ENCODE data around the gene STAMBPL1.

The STAMBPL1 gene

GRCh38 chr10:88964360-88964759 is 84.3 kb downstream of the STAMBPL1 start:
- H3K23ac ChIP-seq (ENCODE audit: low read length in 2 of 2), result no peak overlapping the region

GRCh38 chr10:88964869-88965415 is 84.9 kb downstream of the STAMBPL1 start:
- Histone ChIP-seq H3K23ac (ENCODE audit: low read length in 2 of 2) (no peak overlapping the region), H3K9me3 (ENCODE audit: control insufficient read depth, low read length) (no peaks in the 10 kb centered on the region), H4K8ac (ENCODE audit: low read length) (no peak overlapping the region), H2BK12ac (ENCODE audit: low read length in 2 of 2) (no peak overlapping the region), H3K4me2 (ENCODE audit: low read length, poor library complexity, severe bottlenecking) (no peak overlapping the region), H2BK120ac (ENCODE audit: low read depth, low read length) (no peak overlapping the region), H3K27me3 (ENCODE audit: control insufficient read depth in 1 of 2, insufficient read depth in 1 of 2, low read length in 2 of 2) (no peaks in the 10 kb centered on the region), H3K4ac (ENCODE audit: low read depth in 1 of 2, low read length in 2 of 2) (no peak overlapping the region), H3K4me1 (ENCODE audit: control insufficient read depth, insufficient read depth, low read depth, low read length) (no peaks in the 10 kb centered on the region), H3K14ac (ENCODE audit: low read length in 2 of 2) (no peak overlapping the region), H2AFZ (ENCODE audit: low read depth, low read length) (no peak overlapping the region), H4K91ac (ENCODE audit: low read length) (no peak overlapping the region), H2BK5ac (ENCODE audit: low read depth, low read length, poor library complexity, severe bottlenecking) (no peak overlapping the region), H3K27ac (ENCODE audit: low read length, poor library complexity, severe bottlenecking) (no peak overlapping the region), H3K9ac (ENCODE audit: low read length) (no peak overlapping the region), H3K18ac (ENCODE audit: low read depth in 1 of 2, low read length in 2 of 2) (no peak overlapping the region), H2BK15ac (ENCODE audit: low read depth, poor library complexity, severe bottlenecking) (no peak overlapping the region), H3K4me3 (ENCODE audit: insufficient read depth in 1 of 2, low read depth in 1 of 2, low read length in 2 of 2) (no peak overlapping the region), H3K79me1 (replicated peaks; ENCODE audit: low read length, poor library complexity, severe bottlenecking) (peaks cover 5% of the 10 kb centered on the region), H3K36me3 (ENCODE audit: control insufficient read depth in 1 of 2, insufficient read depth in 2 of 2, low read depth in 1 of 2, low read length in 2 of 2) (no peaks in the 10 kb centered on the region), H2AK5ac (ENCODE audit: low read length, severe bottlenecking) (no peak overlapping the region)
- DNase-seq, result peak; percentile 24
- WGBS, result 93% methylated on average over 2 of the region's 3 CpGs

More at GRCh38 chr10:88964360-88964759, 84.3 kb downstream of the STAMBPL1 start:
- H3K27me3 ChIP-seq (ENCODE audit: control insufficient read depth in 1 of 2, insufficient read depth in 1 of 2, low read length in 2 of 2), result no peaks in the 10 kb centered on the region
- H3K27ac ChIP-seq (ENCODE audit: low read length, poor library complexity, severe bottlenecking), result no peak overlapping the region
- H3K9me3 ChIP-seq (ENCODE audit: control insufficient read depth, low read length), result no peaks in the 10 kb centered on the region
- no peak overlapping the region for H3K18ac ChIP-seq (ENCODE audit: low read depth in 1 of 2, low read length in 2 of 2)
- no peaks in the 10 kb centered on the region for H3K4me1 ChIP-seq (ENCODE audit: control insufficient read depth, insufficient read depth, low read depth, low read length)
- H2BK5ac ChIP-seq (ENCODE audit: low read depth, low read length, poor library complexity, severe bottlenecking), result no peak overlapping the region
- H4K8ac ChIP-seq (ENCODE audit: low read length), result no peak overlapping the region
- H3K9ac ChIP-seq (ENCODE audit: low read length), result no peak overlapping the region
- H3K4me3 ChIP-seq (ENCODE audit: insufficient read depth in 1 of 2, low read depth in 1 of 2, low read length in 2 of 2), result no peak overlapping the region
- H4K91ac ChIP-seq (ENCODE audit: low read length), result no peak overlapping the region
- no CpG with 5 or more reads among the region's 1 CpG for WGBS
- no peak for DNase-seq
- H3K79me1 ChIP-seq (replicated peaks; ENCODE audit: low read length, poor library complexity, severe bottlenecking), result peaks cover 5% of the 10 kb centered on the region
- no peak overlapping the region for H2AFZ ChIP-seq (ENCODE audit: low read depth, low read length)
- no peak overlapping the region for H2BK15ac ChIP-seq (ENCODE audit: low read depth, poor library complexity, severe bottlenecking)
- H3K14ac ChIP-seq (ENCODE audit: low read length in 2 of 2), result no peak overlapping the region
- H2BK12ac ChIP-seq (ENCODE audit: low read length in 2 of 2), result no peak overlapping the region
- H2BK120ac ChIP-seq (ENCODE audit: low read depth, low read length), result no peak overlapping the region
- no peak overlapping the region for H2AK5ac ChIP-seq (ENCODE audit: low read length, severe bottlenecking)
- H3K36me3 ChIP-seq (ENCODE audit: control insufficient read depth in 1 of 2, insufficient read depth in 2 of 2, low read depth in 1 of 2, low read length in 2 of 2), result no peaks in the 10 kb centered on the region
- no peak overlapping the region for H3K4ac ChIP-seq (ENCODE audit: low read depth in 1 of 2, low read length in 2 of 2)
- H3K4me2 ChIP-seq (ENCODE audit: low read length, poor library complexity, severe bottlenecking), result no peak overlapping the region

GRCh38 chr10:88966797-88967196 is 86.8 kb downstream of the STAMBPL1 start:
- Histone ChIP-seq H3K14ac (ENCODE audit: low read length in 2 of 2) (no peak overlapping the region), H4K8ac (ENCODE audit: low read length) (no peak overlapping the region), H3K27me3 (ENCODE audit: control insufficient read depth in 1 of 2, insufficient read depth in 1 of 2, low read length in 2 of 2) (no peaks in the 10 kb centered on the region), H3K4me1 (ENCODE audit: control insufficient read depth, insufficient read depth, low read depth, low read length) (no peaks in the 10 kb centered on the region), H3K36me3 (ENCODE audit: control insufficient read depth in 1 of 2, insufficient read depth in 2 of 2, low read depth in 1 of 2, low read length in 2 of 2) (no peaks in the 10 kb centered on the region), H2BK15ac (ENCODE audit: low read depth, poor library complexity, severe bottlenecking) (no peak overlapping the region), H2BK120ac (ENCODE audit: low read depth, low read length) (no peak overlapping the region), H3K9ac (ENCODE audit: low read length) (no peak overlapping the region), H2AK5ac (ENCODE audit: low read length, severe bottlenecking) (no peak overlapping the region), H3K4me3 (ENCODE audit: insufficient read depth in 1 of 2, low read depth in 1 of 2, low read length in 2 of 2) (no peak overlapping the region), H3K4me2 (ENCODE audit: low read length, poor library complexity, severe bottlenecking) (no peak overlapping the region), H2AFZ (ENCODE audit: low read depth, low read length) (no peak overlapping the region), H3K23ac (ENCODE audit: low read length in 2 of 2) (no peak overlapping the region), H2BK5ac (ENCODE audit: low read depth, low read length, poor library complexity, severe bottlenecking) (no peak overlapping the region), H3K4ac (ENCODE audit: low read depth in 1 of 2, low read length in 2 of 2) (no peak overlapping the region), H3K18ac (ENCODE audit: low read depth in 1 of 2, low read length in 2 of 2) (peak overlapping the region in 1 of 2 experiments; percentile 2), H4K91ac (ENCODE audit: low read length) (no peak overlapping the region), H3K9me3 (ENCODE audit: control insufficient read depth, low read length) (no peaks in the 10 kb centered on the region), H3K27ac (ENCODE audit: low read length, poor library complexity, severe bottlenecking) (no peak overlapping the region), H3K79me1 (replicated peaks; ENCODE audit: low read length, poor library complexity, severe bottlenecking) (peaks cover 3% of the 10 kb centered on the region), H2BK12ac (ENCODE audit: low read length in 2 of 2) (no peak overlapping the region)
- no peak for DNase-seq
- 70% methylated on average over 2 of the region's 3 CpGs for WGBS

GRCh38 chr10:88968391-88968790 is 88.3 kb downstream of the STAMBPL1 start:
- Histone ChIP-seq H3K9me3 (ENCODE audit: control insufficient read depth, low read length) (no peaks in the 10 kb centered on the region), H3K4me3 (ENCODE audit: insufficient read depth in 1 of 2, low read depth in 1 of 2, low read length in 2 of 2) (no peak overlapping the region), H3K18ac (ENCODE audit: low read depth in 1 of 2, low read length in 2 of 2) (no peak overlapping the region), H4K91ac (ENCODE audit: low read length) (no peak overlapping the region), H2BK15ac (ENCODE audit: low read depth, poor library complexity, severe bottlenecking) (no peak overlapping the region), H3K4ac (ENCODE audit: low read depth in 1 of 2, low read length in 2 of 2) (no peak overlapping the region), H3K23ac (ENCODE audit: low read length in 2 of 2) (no peak overlapping the region), H3K27me3 (ENCODE audit: control insufficient read depth in 1 of 2, insufficient read depth in 1 of 2, low read length in 2 of 2) (no peaks in the 10 kb centered on the region), H2AFZ (ENCODE audit: low read depth, low read length) (no peak overlapping the region), H4K8ac (ENCODE audit: low read length) (no peak overlapping the region), H3K4me2 (ENCODE audit: low read length, poor library complexity, severe bottlenecking) (no peak overlapping the region), H2BK12ac (ENCODE audit: low read length in 2 of 2) (no peak overlapping the region), H3K27ac (ENCODE audit: low read length, poor library complexity, severe bottlenecking) (no peak overlapping the region), H2BK120ac (ENCODE audit: low read depth, low read length) (no peak overlapping the region), H3K36me3 (ENCODE audit: control insufficient read depth in 1 of 2, insufficient read depth in 2 of 2, low read depth in 1 of 2, low read length in 2 of 2) (no peaks in the 10 kb centered on the region), H2AK5ac (ENCODE audit: low read length, severe bottlenecking) (no peak overlapping the region), H3K4me1 (ENCODE audit: control insufficient read depth, insufficient read depth, low read depth, low read length) (no peaks in the 10 kb centered on the region), H3K9ac (ENCODE audit: low read length) (peak overlapping the region; percentile 30), H3K14ac (ENCODE audit: low read length in 2 of 2) (no peak overlapping the region), H3K79me1 (replicated peaks; ENCODE audit: low read length, poor library complexity, severe bottlenecking) (peaks cover 8% of the 10 kb centered on the region), H2BK5ac (ENCODE audit: low read depth, low read length, poor library complexity, severe bottlenecking) (no peak overlapping the region)
- WGBS, result 80% methylated on average over 1 of the region's 2 CpGs
- DNase-seq, result no peak

All from mesenchymal stem cell (in vitro differentiated cells and primary cell).